Stomach smooth muscle (tissue), 2 donors: ENCODE measurements around the gene ST8SIA4.

Experiments used
- H3K27ac ChIP-seq: one replicate; pipeline ENCODE4 v1.7.0; 2013; ENCODE audit warnings: mild to moderate bottlenecking, low read length, inconsistent platforms
- H3K27me3 ChIP-seq, 2 donors: one replicate each; pipeline ENCODE4 v1.7.0; 2013; ENCODE audit warnings: low read length in 2 of 2; ENCODE audit not compliant: insufficient read depth in 2 of 2, control insufficient read depth in 1 of 2
- H3K36me3 ChIP-seq, 2 donors: one replicate each; pipeline ENCODE4 v1.7.0; 2013; ENCODE audit warnings: low read length in 2 of 2; ENCODE audit not compliant: control insufficient read depth in 2 of 2, insufficient read depth in 2 of 2
- H3K4me1 ChIP-seq: one replicate; pipeline ENCODE4 v1.7.0; 2013; ENCODE audit warnings: low read length; ENCODE audit not compliant: control insufficient read depth, insufficient read depth
- H3K4me3 ChIP-seq, 2 donors: one replicate each; pipeline ENCODE4 v1.7.0; 2013; ENCODE audit warnings: low read length in 2 of 2
- H3K9ac ChIP-seq, 2 donors: one replicate each; pipeline ENCODE4 v1.7.0; 2013; ENCODE audit warnings: low read length in 2 of 2, mild to moderate bottlenecking in 1 of 2
- H3K9me3 ChIP-seq, 2 donors: one replicate each; pipeline ENCODE4 v1.7.0; 2013; ENCODE audit warnings: low read length in 2 of 2; ENCODE audit not compliant: control insufficient read depth in 2 of 2
- donor health status: healthy.
- donor health status: Pancreatic carcinoma.

Gene ST8SIA4, protein sequence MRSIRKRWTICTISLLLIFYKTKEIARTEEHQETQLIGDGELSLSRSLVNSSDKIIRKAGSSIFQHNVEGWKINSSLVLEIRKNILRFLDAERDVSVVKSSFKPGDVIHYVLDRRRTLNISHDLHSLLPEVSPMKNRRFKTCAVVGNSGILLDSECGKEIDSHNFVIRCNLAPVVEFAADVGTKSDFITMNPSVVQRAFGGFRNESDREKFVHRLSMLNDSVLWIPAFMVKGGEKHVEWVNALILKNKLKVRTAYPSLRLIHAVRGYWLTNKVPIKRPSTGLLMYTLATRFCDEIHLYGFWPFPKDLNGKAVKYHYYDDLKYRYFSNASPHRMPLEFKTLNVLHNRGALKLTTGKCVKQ

DNA sequence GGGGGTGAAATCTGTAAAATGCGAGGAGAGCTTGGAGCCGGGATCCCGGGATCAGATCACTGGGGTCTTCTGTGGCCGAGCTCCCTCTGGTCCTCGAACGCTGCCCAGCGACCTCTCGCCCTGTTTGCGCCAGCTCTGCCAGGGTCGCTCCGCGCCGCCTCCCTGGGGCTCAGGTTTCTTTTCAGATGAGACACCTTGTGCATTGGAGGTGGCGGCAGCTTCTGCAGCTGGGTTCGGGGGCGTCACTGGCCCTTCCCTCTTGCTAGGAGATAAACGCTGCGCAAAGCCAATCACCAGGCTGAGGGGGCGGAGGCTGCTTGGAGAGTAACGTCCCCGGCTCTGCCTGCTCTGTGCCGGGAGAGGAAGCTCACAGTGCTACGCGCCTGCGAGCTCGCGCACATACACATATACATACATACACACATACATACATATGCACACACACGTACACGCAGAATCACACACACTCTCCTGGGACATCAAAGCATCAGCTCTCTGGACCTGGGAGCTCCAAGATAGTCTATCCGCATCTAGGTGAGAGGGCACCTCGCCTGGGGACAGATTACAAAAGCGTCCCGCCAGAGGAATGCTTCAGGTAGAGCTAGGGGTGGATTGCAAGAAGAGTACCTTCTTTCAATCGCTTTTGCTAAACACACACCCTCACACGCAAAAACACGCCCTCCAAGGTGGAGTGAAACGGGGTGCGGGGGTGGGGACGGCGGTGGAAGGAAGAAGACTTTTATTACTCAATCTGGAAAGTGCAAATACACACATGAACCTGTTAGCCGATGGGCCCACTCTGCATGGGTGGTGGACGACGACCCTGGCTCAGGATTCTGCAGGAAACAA, at the start of gene ST8SIA4:
Gene ST8SIA4 (minus strand): TSS at position 244 of the 849 bp plus-strand sequence. CDS start 327 bp downstream, outside the sequence.
- H3K9ac ChIP-seq, result peak within 1 kb of the TSS in 1 of 2 donors; percentile 7
- no peaks in the 10 kb centered on the region for H3K9me3 ChIP-seq
- no peaks in the 10 kb centered on the region for H3K36me3 ChIP-seq
- peaks cover 14 to 23% of the 10 kb centered on the region in 2 donors for H3K27me3 ChIP-seq
- no peaks in the 10 kb centered on the region for H3K4me1 ChIP-seq
- peak within 1 kb of the TSS; percentile 62 to 71 for H3K4me3 ChIP-seq
- no peak within 1 kb of the TSS for H3K27ac ChIP-seq

DNA sequence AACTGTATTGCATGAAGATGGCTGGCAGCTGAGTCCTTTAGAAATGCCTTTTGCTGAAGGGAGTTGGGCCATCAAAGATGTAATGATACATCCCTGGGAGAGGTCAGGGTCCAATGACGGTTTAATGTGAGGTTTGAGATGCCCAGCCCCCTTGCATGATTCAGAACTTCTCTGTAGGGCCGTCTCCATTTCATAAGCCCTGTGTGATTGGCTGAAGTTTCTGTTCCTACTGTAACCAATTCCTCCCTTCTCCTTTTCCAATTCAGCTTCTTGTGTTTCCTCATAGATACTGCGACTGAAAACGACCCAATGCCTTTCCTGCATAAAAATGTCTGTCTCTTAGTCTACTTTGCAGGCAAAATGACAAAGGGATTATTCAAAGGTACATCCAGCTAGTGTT, 47.9 kb upstream of the ST8SIA4 start:
- Histone ChIP-seq H3K9me3 (peaks cover 0 to 4% of the 10 kb centered on the region in 2 donors), H3K4me3 (no peak overlapping the region), H3K4me1 (no peaks in the 10 kb centered on the region), H3K27ac (no peak overlapping the region), H3K27me3 (no peaks in the 10 kb centered on the region), H3K36me3 (no peaks in the 10 kb centered on the region), H3K9ac (no peak overlapping the region)

DNA sequence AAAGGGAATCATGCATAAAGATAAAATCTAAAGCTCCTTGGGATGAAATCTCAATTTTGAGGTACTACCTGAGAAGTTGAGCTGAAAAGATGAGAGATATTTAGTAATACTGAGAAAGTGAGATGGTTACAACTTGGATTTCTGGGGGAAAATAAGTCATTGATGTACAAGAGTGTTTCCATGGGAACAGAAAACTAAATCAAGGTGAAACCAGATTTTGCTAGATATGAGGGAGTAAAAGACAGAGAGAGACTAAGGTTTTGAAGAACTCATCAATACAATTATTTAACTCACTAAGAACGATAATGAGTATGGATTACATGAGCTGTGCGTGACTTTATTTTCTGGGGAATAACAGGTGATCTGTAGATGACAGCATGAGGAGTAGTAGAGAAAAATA, 10.2 kb upstream of the ST8SIA4 start:
- no peaks in the 10 kb centered on the region for H3K27me3 ChIP-seq
- no peaks in the 10 kb centered on the region for H3K36me3 ChIP-seq
- no peaks in the 10 kb centered on the region for H3K9me3 ChIP-seq
- no peak overlapping the region for H3K27ac ChIP-seq
- H3K4me3 ChIP-seq, result no peak overlapping the region
- H3K9ac ChIP-seq, result no peak overlapping the region
- no peaks in the 10 kb centered on the region for H3K4me1 ChIP-seq

DNA sequence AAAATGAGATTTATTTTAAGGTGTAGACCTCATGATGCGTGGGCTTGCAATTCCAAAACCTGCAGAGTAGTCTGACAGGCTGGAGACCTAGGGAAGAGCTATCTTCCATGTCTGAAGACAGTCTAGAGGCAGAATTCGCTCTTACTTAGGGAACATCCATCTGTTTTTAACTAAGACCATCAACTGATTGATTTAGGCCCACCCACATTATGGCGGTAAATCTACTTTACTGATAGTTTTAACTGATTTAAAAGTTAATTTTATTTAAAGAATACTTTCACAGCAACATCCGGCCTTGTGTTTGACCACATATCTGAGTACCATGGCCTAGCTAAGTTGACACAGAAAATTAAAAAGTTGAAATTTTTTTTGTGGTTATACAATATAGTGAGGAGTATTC, 6.0 kb upstream of the ST8SIA4 start:
- Histone ChIP-seq H3K9me3 (no peaks in the 10 kb centered on the region), H3K9ac (no peak overlapping the region), H3K4me1 (no peaks in the 10 kb centered on the region), H3K27me3 (peaks cover 0 to 3% of the 10 kb centered on the region in 2 donors), H3K36me3 (no peaks in the 10 kb centered on the region), H3K27ac (no peak overlapping the region), H3K4me3 (no peak overlapping the region)

DNA sequence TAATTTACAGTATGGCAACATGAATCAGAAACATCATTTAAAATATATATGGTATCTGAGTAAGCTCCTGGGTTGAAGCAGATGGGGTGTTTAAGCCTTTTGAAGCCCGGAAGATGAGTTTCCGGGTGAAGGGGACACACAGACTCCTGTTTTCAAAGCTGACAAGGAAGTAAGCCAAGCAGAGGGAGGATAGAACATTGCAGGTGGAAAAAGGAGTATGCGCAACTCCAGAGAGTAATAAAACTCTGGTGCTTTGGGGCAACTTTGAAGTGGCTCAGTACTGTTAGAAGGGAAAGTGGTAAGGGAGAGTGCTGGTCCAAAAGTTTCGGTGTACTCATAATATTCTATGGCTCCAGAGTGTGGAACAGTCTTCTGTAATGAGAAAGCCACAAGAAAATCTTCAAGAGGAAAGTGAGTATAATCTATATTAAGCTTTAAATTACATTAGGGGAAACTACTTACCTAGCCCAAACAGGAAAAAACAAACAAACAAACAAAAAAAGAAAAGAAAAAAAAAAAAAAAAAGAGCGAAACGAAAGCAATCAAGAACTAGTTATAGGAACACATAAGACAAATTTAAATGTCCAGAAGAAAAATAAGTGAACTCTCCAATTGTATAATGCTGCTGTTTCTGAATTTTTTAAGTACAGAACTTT, 2.3 kb upstream of the ST8SIA4 start:
- Histone ChIP-seq H3K36me3 (no peaks in the 10 kb centered on the region), H3K4me1 (no peaks in the 10 kb centered on the region), H3K27me3 (peaks cover 11 to 20% of the 10 kb centered on the region in 2 donors), H3K4me3 (no peak overlapping the region), H3K9ac (no peak overlapping the region), H3K27ac (no peak overlapping the region), H3K9me3 (no peaks in the 10 kb centered on the region)

DNA sequence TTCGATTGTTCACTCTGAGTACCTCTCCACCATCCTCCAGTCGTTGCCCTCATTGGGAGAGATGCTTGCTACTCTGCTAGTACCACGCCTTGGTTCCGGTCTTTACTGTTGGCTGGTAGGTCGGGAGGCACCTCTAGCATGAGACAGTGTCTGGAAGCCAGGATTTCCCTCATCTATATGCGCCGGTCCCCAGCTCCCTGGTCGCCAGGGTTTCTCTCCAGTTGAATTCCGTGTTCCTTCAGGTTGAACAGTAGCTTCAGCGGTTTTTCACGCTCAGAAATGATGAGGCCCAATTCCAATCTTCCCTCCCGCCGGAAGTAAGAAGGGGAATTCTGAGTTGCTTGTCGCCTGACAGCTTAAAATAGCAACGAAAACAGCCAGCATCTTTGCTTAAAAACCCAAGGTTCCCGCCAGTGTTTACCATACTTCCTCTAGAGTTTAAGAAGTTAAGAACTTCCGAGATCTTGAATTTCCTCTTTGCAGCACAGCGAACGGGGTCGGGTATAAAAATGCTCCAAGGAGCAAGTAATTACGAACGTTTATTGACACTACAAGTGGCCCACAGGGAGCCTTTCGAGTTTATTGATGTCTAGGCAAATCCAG, 1.3 kb upstream of the ST8SIA4 start:
- Histone ChIP-seq H3K9me3 (no peaks in the 10 kb centered on the region), H3K36me3 (no peaks in the 10 kb centered on the region), H3K27ac (no peak overlapping the region), H3K4me3 (peak overlapping the region; percentile 4 to 71), H3K27me3 (peaks cover 14 to 23% of the 10 kb centered on the region in 2 donors), H3K4me1 (no peaks in the 10 kb centered on the region), H3K9ac (no peak overlapping the region)

DNA sequence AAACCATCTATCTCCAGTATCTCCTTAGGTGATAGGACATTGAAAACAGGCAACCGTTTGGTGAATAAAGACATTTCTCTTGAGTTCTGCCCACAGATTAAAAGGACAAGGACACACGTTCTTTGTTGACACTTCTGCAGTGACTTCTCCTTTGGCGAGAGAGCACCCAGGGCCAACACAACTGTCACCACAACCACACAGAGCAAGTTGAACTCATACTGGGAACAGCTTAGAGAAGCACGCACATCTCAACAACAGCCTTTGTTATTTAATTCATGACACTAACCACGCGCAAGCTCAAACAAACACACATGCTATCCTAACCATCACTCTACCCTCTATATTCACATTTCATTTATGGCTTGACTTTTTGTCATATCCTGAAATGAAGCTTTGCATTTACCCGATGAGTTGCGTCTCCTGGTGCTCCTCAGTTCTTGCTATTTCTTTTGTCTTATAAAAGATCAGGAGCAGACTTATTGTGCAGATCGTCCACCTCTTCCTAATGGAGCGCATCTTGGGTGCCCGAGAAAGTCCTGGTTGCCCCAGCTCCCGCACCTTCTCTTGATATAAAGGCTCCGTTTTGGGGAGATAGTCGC, 543 bp downstream of the ST8SIA4 start:
- H3K27ac ChIP-seq, result no peak overlapping the region
- H3K36me3 ChIP-seq, result no peaks in the 10 kb centered on the region
- no peaks in the 10 kb centered on the region for H3K9me3 ChIP-seq
- H3K4me1 ChIP-seq, result no peaks in the 10 kb centered on the region
- peaks cover 14 to 23% of the 10 kb centered on the region in 2 donors for H3K27me3 ChIP-seq
- peak overlapping the region; percentile 62 to 71 for H3K4me3 ChIP-seq
- H3K9ac ChIP-seq, result peak overlapping the region in 1 of 2 donors; percentile 7

DNA sequence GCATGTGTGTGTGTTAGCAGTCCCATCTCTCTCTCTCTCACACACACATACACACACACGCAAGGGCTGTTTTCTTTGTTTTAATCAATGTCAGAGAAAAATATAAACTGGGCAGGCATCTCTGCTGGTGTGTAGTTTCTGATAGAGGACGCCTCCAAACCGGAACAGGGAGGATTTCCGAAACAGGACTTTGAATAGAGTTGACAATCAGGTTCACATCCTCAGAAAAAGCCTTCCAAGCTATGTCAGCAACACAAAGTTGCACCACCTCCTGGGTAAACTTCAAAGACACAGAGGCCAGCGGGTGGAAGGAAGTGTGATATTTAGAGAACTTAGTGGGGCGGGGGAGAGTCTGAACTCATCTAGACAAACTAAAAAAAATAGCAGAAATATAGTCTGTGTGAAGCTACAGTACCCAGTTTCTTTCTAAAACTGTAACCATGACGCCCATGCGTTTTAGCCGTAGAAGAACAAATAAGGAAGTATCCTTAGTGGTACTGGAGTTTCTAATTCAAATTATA, 1.2 kb downstream of the ST8SIA4 start:
- H3K9ac ChIP-seq, result peak overlapping the region in 1 of 2 donors; percentile 24
- no peaks in the 10 kb centered on the region for H3K4me1 ChIP-seq
- H3K36me3 ChIP-seq, result no peaks in the 10 kb centered on the region
- H3K9me3 ChIP-seq, result no peaks in the 10 kb centered on the region
- peak overlapping the region; percentile 62 to 71 for H3K4me3 ChIP-seq
- H3K27me3 ChIP-seq, result peaks cover 14 to 23% of the 10 kb centered on the region in 2 donors
- no peak overlapping the region for H3K27ac ChIP-seq

DNA sequence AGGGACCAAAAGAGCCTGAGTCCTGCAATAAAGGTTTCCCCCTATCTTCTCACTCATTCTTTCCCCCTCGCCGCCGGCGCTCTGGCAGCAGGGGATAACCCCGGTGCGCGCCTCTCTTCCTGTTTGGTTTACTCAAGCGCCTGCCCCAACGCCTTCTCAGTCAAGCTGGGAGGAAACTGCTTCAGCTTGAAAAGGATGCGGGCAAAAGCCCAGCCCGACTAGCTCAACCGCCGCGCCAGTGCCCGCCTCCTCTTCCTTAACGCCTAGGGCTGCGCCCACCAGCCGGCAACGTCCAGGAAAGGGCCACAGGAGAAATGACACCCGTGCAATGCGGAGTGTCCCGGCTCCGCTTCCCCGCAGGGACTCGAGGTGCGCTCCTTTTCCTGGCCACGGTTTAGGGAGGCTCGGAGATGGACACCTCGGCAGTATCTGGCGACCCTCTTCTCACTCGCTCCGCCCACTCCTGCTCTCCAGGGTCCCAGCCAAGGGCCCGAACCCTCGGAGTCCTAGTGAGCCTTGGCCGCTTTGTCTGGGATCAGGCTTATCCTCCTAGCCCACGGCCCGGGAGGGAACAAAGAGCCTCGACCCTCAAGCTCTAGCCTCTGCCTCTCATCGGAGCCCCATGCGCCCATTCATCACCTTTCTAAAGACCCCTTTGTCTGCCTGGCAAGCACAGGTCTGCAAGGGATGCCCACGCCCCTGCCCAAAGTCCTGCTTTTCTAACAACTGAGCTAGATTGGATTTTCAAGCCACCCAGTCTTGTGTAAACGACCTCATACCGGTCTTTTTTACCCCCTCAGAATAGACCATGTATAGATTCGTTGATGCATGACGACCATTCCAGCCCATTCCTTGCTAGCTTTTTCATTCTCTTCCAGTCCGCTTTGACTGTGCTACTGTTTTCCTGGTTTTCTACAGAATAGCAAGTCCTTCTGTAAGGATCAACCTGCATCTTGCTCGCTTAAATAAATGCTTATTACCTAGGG, 2.0 kb downstream of the ST8SIA4 start:
- Histone ChIP-seq H3K4me1 (no peaks in the 10 kb centered on the region), H3K9ac (peak overlapping the region; percentile 24 to 42), H3K9me3 (no peaks in the 10 kb centered on the region), H3K4me3 (peak overlapping the region; percentile 62 to 71), H3K27me3 (peaks cover 14 to 23% of the 10 kb centered on the region in 2 donors), H3K36me3 (no peaks in the 10 kb centered on the region), H3K27ac (peak overlapping the region; percentile 47)
